ENCODE measurements around the gene IRF1.
"Not testable (repeated sequence)": the region's sequence is repeated elsewhere in the genome, so short reads cannot be mapped to it uniquely, and the experiment has no call there.

The IRF1 gene

GRCh38 chr5:132490484-132491367, at the start of gene IRF1:
Gene IRF1 (minus strand): TSS chr5:132490773. CDS start chr5:132489478, 1,295 bp downstream.
- no peak for FAIRE-seq

GRCh38 chr5:132540149-132540548, 49.6 kb upstream of the IRF1 start:
- no peak for FAIRE-seq

DNA sequence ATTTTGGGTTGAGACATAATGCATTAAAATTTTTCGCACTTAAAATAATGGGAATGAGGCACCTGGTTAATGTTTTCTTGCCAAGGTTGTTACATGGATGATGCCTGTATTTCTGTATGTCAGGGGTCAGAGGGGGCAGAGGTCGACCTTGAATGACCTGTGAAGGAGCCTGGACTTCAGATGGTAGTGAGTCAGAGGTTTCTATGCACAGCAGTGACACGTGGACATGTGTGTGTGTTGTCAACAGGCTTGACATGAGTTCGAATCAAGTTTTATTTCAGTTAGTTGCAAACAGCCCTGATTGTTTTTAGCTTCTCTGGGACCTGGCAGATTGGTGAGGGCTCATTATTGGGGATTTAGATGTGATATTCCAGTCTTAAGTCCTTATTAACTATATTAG, 49.1 kb upstream of the IRF1 start:
- FAIRE-seq: no peak

DNA sequence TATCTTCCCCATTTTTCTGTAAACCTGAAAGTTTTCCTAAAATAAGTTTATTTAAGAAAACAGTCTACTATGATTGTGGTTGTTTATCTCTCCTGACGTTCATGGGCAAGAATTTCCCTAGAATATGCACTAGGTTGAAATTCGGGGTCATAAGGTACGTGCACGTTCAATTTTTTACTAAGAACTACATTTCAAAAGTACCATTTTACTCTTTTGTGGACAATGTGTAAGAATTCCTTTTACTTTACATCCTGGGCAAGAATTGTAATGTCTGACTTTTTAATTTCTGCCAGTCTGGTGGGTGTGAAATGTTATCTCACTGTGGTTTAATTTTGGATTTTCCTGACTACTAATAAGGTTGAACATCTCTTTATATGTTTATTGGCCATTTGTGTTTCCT, 40.4 kb upstream of the IRF1 start:
- FAIRE-seq: no peak

DNA sequence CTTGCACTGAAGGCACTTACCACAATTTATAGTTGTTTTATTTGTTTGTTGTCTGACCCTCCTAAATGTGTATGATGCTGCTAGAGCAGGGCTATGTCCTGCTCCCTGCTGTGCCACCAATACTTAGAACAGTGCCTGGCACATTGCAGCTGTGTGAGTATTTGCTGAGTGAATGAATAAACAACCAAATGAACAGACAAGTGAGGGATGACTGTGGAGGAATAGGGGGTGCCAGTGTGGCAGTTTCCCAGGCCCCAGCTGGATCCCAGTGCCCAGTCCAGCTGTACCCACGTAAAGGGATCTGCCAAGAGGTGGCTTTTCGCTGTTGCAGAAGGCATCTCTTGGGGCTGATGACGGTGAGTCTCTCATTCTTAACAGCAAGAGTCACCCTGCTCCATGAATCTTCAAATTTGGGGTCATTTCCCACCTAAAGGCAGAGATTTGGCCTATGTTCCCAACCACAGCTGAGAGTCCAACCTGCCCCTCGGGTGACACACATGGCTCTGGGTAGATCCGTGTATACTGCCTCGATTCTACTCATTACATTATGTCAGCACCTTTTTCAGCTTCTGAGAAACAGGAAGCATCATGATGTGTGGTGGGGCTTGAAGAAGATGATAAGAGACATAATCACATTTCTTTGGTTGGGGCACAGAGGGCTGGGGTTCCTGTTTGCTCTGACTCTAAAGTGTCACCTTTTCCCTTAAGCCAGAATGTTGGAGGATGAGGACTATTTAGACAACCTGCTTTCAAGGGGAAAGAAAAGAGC, 38.5 kb upstream of the IRF1 start:
- no peak for FAIRE-seq

GRCh38 chr5:132528021-132528420, 37.4 kb upstream of the IRF1 start:
- FAIRE-seq: no peak

GRCh38 chr5:132526974-132527564, 36.5 kb upstream of the IRF1 start:
- FAIRE-seq: no peak

DNA sequence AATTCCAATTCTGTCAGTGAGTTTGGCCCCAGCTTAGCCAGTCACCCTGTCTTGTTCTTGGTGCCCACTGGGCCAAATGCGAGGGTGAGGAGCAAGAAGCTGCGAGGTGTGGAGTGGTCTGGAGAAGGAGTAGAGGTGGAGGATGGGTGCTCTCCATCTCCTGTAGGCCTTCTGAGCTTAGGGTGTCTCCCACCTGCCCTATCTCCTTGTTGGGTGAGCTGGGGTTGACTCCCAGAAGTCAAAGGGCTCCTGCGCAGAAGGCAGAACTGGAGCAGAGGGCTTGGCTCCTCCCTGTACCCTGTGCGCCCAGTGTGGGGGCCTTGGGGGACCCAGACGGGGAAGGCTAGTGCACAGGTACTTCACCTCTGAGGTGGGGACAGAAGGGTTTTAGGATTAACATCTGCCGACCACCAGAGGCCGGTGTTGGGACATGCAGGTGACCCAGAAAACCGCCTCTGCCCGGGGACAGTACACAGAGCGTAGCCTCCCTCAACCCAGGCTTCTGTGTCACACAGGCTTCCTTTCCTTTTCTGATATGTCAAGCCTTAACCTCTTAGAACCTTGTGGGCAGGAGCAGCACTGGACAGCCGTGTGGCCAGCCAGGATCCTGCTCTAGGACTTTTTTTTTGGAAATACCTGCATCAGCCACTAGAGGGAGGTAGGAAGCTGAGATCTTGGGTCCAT, 35.9 kb upstream of the IRF1 start:
- FAIRE-seq: no peak

DNA sequence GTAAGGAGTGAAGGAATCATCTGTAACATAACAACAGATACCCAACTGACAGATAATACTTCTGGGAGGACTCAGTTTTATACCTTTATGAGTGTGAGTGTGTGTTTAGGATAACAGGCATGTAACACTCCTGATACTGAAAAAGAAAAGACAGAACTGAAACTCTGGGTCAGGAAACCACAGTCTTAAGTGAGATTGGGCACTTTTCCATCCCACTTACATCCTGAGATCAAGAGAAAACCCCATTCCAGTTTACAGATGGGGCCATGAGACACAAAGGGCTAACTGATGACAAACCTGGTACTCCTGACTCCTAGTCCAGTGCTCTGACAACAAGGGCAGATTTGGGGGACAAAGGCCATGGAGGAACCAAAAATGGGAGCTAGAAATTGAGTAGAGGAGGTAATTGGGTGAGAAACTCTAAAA, 34.7 kb upstream of the IRF1 start:
- no peak for FAIRE-seq

- FAIRE-seq: not testable (repeated sequence)
Observed at GRCh38 chr5:132524877-132525276, 34.3 kb upstream of the IRF1 start.

DNA sequence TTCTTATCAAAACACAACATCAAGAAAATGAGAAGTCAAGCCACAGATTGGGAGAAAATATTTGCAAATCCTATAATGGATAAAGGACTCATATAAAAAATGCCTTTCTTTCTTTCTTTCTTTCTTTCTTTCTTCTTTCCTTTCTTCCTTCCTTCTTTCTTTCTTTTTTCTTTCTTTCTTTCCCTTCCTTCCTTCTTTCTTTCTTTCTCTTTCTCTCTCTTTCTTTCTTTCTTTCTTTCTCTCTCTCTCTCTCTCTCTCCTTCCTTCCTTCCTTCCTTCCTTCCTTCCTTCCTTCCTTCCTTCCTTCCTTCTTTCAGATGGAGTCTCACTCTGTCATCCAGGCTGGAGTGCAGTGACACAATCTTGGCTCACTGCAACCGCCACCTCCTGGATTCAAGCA, 31.5 kb upstream of the IRF1 start:
- not testable (repeated sequence) for FAIRE-seq

- FAIRE-seq: not testable (repeated sequence)
Observed at GRCh38 chr5:132513618-132514336, 23.2 kb upstream of the IRF1 start.

DNA sequence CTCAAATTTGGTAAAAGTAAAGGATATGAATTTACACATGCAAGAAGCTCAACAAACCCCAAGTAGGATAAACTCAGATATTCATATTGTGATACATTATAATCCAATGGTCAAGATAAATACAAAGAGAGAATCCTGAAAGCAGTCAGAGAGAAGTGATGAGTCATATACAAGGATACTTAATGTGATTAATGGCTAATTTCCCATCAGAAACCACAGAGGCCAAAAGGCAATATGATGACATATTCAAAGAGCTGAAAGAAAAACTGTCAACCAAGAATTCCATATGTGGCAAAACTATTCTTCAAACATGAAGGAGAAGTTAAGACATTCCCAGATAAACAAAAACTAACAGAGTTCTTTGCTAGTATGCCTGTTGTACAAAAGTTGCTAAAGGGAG, 19.5 kb upstream of the IRF1 start:
- FAIRE-seq: no peak

DNA sequence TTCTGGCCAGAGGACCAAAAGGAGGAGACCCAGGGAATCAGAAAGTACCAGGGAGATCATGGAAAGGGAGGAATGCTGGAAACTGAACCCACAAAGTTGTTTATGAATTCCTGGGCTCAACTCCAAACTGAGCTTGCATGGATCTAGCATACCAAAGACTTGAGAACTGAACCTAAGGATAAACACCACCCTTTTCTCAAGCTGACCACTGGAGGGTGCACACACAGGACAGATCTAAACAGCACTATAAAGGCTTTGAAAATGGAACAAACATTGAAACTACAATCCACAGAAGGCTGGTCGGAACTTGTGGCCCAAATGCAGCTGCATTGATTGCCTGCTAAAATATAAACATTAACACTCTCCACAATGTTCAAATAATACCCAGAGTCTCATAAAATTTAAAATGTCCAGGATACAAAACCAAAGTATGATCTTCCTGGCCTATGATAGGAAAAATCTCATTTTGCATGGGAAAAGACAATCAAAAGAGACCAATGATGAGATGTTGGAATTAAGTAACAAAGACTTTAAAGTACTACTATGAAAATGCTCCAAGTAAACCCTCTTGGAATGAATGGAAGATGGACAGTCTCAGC, 15.6 kb upstream of the IRF1 start:
- FAIRE-seq: no peak

GRCh38 chr5:132505641-132506040, 15.1 kb upstream of the IRF1 start:
- no peak for FAIRE-seq

DNA sequence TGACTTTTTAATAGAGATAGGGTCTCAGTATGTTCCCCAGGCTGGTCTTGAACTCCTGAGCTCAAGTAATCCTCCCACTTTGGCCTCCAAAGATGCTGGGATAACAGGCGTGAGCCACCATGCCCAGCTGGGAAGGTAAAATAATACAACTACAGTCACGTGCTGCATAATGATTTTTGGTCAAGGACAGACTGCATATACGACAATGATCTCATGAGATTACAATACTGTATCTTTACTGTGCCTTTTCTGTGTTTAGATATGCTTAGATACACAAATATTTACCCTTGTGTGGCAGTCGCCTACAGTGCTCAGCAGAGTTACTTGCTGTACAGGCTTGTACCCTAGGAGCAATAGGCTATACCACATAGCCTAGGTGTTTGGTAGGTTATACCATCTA, 14.2 kb upstream of the IRF1 start:
- no peak for FAIRE-seq

GRCh38 chr5:132503244-132503643, 12.7 kb upstream of the IRF1 start:
- FAIRE-seq: no peak

DNA sequence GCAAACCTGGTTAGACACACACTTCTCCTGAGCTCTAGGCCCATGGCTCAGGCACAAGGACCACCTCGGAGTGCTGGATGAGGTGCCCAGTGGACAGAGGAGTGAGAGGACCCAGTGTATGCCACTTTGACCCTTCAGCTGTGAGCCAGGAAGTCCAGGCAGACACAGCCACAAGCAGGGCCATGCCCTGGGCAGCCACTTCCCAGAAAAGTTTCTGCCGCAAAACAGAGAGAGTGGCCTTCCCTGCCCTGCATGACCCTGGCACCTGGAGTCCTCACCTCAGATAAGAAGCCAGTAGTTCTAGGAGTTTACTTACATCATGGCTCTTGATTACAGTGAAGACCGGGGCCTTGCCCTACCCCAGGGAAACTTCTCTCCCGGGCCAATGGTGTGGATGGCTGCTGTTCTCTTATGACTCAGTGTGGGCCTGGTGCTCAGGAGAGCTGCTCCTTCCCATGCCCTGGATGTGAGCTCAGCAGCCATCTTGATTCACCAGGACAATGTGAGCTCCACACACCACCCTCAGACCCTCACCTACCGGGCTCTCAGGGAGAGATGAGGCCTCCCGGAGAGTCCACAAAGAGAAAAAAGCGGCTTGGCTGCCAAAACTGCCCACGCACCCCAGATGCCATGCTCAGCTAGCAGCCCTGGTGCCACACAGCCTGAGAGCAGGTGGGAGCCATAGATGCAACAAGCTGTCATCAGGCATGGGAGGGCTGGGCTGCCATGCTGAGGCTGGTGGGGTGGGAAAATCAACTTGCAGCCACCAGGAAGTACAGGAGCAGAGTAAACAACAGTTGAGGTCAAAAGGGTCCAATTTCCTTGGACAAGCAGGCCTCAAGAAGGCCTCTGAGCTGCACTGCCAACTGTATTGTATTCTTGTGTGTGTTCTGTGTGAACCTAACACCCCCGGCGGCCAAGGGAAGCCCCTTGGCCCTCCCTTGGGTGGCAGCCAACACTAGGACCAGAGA, 11.7 kb upstream of the IRF1 start:
- no peak for FAIRE-seq

- FAIRE-seq: no peak
Observed at GRCh38 chr5:132501629-132501956, 11.0 kb upstream of the IRF1 start.

- FAIRE-seq: no peak
Observed at GRCh38 chr5:132500931-132501628, 10.5 kb upstream of the IRF1 start.
